CD4-positive, alpha-beta T cell treated with Interleukin-6 at 100 ng/mL for 8 hours (primary cell): ENCODE data around the gene CLEC18A.
"Not testable (repeated sequence)": the region's sequence is repeated elsewhere in the genome, so short reads cannot be mapped to it uniquely, and the experiment has no call there.

Experiments
- DNase-seq: peaks from one replicate; pipeline ENCODE4 v3.0.0-alpha.2; 2020; ENCODE audit warnings: mixed read lengths, low spot score

CLEC18A gene

DNA sequence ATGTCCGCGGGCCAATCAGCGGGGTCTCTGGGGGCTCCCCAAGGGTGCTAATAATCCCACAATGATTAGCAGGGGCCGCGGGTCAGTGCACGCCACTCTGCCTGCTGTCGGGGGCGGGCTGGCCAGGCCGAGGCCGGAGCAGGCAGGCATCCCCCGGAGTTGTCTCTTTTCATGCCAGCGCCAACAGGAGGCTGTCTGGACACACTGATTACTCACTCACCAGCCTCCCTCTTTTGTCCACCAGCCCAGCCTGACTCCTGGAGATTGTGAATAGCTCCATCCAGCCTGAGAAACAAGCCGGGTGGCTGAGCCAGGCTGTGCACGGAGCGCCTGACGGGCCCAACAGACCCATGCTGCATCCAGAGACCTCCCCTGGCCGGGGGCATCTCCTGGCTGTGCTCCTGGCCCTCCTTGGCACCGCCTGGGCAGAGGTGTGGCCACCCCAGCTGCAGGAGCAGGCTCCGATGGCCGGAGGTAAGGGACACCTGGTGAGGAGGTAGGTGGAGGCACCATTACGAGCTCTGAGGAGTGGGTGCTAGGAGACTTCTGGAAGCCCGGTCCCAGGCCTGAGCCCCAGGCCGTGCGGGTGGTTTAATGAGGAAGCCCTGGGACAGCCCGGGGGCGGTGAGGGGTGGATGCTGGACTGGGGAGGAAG is at the start of gene CLEC18A:
Gene CLEC18A (plus strand): TSS at position 318 of the 655 bp plus-strand sequence. CDS start 33 bp downstream, at position 351.
- not testable (repeated sequence) for DNase-seq

DNA sequence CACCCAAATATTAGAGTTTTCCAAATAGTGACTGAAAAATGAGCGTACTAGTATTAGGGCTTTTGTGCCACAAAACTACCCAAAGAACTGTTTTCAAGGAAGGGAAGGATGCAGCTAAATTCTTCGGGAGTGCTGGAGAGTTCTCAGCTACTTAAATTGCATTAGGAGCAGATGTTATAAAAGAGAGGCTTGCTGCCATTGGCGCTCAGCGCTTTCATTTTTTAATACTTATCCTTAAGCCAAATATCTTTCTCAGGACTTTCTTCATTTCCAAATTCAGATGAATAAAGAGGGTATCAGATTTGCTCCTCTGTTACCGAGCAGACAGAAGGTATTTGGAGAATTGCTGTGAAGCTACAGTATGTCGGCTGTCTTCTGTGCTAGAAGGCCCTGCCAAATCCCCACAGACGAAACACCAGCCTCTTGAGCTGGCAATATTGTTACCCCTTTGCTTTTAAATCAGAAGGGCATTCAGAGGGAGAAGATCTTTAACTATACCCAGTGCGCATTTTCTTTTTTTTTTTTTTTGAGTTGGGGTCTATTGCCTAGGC is 47.2 kb upstream of the CLEC18A start:
- no peak for DNase-seq

DNA sequence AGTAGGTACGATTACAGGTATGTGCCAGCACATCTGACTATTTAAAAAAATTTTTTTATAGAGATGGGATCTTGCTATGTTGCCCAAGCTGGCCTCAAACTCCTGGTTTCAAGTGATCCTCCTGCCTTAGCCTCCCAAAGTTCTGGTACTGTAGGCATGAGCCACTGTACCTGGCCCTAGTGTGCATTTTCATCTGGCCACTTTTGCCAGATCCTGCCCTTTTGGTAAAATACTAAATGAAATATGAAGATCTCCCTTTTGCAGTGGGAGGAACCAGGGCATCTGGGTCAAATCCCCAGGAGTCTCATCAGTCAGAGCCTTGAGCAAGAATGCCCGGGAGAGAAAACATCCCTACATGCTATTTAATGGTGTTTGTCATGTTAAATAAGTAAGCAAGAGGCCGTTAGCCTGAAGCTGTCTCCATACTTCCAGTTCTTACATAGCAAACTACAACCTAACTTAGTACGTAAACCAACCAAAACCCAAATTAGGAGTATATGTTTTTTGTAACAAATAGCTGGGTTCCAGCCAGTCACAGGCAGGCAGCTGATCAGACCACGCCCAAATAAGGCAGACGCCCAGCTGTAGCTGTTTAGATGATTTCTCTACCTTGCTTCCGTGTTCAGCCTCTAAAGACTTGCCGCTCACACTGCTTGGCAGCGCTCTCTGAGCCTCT is 46.5 kb upstream of the CLEC18A start:
- DNase-seq: no peak

DNA sequence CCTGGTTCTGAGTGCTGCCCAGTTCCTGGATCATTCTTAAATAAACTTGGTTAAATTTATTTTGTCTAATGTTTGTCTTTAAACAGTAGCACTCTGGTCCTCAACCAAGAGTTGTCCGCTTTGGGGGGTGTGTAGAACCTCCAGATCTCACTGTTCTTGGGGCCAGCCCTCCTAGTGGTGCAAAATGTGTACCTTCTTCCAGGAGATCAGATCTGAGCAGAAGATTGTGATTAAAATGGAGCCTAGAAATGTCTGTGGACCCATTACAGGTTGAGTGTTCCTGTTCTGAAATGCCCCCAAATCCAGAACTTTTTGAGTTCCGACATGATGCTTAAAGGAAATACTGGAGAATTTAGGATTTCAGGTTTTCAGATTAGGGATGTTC is 46.0 kb upstream of the CLEC18A start:
- no peak for DNase-seq

DNA sequence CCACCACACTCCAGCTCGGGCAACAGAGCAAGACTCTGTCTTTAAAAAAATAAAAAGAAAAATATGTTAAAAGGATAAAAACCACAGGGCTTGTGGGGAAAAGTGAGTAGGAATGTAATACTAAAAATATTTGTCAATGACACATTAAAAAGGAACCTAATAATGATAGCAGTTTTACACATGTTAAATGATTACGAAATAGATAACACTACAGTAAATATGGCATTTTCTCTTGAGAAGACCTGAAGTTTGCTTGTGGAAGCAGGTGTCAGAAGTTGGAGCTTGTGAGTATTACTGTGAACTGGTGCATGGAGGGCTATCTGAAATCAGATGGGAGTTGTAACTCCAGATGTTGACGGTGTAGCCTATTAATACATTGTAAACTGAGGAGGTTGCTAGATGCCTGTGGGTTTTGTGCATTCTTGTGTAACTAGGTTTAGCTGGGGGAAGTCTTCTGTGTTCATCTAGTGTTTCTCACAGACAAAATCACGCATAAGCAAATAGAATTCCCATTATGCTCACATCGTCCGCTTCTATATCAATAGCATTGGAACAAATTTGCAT is 44.2 kb upstream of the CLEC18A start:
- DNase-seq: no peak

DNA sequence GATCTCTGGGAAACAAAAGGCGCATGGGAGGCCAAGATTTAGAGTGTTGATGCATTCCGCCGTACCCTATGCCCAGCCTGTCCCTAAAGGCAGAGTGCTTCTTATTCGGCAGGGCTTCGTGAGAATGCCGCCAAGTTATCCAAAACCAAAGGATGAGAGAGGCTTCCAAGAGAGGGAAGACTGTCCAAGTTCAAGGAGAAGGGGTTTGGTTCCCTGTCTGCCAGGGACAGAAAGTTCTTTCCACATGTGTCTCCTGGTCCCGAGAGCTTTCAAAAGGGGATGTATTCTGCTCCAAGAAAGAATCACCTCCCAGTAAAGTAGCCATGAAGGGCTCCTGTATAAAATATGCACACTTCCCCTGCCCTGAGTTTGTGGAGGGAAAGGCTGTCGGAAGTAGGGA is 42.1 kb upstream of the CLEC18A start:
- no peak for DNase-seq

DNA sequence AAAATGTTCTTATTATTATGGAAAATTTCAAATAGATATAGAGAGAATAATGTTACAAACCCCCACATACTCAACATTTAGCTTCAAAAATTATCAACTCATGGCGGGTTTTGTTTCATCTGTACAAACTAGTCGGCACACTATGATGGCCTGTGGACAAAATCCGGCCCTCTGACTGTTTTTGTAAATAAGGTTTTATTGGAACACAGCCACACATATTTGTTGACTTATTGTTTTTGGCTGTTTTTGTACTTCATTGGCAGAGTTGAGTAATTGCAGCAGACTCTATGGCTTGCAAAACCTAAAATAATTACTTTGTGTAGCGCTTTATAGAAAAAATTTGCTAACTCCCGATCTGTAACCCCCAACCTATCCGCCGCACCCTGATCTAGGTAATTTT is 41.4 kb upstream of the CLEC18A start:
- DNase-seq: no peak

DNA sequence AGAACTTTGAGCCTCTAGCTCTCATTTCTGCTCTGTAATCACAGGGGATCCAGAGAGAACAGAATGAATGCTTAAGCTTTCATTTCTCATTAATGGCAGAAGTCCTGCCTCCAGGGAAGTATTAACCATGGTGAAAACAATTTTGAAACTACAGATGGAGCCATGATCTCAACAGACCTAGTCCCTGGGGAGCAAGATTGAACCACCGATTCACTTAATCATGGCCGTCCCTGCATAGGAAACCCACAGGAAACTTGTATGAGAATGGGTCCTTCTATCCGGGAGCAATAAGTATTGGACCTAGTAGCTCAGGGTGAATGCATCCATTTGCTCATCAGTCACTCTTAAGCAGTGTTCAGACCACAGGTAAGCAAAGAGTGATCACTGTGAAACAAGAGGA is 40.2 kb upstream of the CLEC18A start:
- no peak for DNase-seq

DNA sequence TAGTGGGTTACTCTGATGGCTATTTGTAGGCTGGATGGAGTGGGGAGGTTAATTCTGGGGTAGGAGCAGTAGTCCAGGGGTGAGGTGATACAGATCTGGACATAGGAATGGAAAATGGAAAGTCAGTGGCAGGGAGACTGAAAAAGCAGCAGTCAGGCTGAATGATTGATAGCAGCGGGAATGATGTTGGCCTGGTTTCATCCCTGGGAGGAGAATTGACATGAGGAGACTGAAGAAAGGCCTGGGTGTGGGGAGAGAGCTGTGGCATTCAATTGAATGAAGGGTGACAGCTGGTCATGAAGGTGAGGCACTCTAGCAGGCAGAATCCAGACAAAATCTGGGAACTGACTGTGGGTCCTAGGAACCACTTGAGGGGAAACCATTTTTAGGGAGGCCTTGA is 34.7 kb upstream of the CLEC18A start:
- no peak for DNase-seq

DNA sequence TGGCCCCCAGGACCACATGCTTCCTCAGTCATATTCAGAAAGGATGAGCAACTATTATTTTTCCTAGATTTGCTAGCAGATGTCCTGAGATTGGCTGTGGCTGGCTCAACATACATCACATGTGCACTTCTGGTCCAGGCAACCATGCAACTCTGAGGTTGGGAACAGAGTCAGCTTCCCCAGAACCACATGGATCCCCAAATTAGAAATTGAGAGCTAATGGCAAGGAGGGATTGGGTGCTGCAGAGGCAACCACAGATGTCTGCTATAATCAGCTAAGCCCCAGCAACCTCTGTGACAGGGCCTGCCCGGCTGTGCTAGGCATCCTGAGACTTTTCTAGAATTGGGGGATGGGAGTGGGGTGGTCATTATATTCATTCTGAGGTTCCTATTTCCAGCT is 33.8 kb upstream of the CLEC18A start:
- DNase-seq: no peak

DNA sequence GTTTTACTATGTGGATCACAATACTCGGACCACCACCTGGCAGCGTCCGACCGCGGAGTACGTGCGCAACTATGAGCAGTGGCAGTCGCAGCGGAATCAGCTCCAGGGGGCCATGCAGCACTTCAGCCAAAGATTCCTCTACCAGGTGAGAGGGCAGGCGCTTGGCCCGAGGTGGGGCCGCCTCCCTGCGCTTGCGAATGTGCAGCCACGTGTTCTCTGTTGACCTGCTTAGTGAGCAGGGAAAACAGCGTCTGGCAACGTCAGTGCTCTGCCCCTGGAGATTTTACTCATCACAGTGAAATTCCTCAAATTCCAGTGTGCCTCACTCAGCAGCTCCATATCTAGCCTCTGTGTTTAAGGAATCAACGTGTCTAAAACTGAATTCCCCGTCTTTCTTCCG is 33.4 kb upstream of the CLEC18A start:
- no peak for DNase-seq

DNA sequence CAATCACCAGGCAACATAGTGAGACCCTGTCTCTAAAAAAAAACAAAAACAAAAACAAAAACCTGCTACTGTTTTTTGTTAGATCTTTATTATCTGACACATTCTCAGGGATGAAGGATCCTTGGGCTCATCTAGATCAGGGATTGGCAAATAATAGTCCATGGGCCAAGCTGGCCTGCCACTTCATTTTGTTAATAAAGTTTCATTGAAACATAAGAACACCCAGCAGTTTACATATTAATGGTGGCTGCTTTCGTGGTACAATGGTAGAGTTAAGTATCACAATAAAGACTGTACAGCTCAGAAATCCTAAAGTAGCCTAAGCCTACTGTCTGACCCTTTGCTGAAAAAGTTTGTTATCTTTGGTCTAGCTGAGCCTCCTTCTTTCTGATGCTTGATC is 32.9 kb upstream of the CLEC18A start:
- no peak for DNase-seq

DNA sequence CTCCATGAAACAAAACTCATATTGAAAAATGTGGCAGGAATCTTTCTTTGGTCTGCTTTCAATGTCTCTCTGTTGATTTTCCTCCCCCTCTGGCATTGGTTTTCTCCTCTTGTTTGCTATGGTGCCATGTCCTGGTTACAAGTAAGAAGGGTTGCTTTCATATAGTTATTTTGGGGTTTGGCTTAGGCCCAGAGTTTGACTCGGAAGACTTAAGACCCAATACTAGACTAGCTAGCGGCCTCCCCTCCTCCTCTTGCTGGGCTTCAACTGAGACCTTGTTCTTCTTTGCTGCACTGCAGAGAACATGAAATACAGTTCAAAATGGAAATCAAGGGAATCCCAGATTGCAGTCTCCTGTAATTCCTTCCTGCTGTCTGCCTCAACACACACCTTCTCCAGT is 30.0 kb upstream of the CLEC18A start:
- no peak for DNase-seq

DNA sequence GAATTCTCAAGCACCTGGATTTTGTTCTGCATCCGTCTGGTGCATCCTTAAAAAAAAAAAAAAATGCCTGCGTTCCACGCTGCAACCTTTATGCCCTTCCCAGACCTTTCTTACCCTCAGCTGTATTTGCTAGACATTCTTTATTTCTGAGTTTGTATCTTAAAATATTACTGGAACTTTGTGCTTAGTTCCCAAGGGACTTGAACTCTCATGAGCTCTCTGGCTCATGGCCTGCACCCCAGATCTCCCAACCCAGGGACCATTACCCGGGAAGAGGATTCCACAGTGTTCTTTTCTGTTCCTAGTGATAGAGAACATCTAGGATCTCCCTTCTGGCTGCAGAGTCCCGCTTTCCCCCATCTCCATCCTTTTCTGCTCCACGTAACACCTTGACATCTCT is 28.9 kb upstream of the CLEC18A start:
- no peak for DNase-seq

DNA sequence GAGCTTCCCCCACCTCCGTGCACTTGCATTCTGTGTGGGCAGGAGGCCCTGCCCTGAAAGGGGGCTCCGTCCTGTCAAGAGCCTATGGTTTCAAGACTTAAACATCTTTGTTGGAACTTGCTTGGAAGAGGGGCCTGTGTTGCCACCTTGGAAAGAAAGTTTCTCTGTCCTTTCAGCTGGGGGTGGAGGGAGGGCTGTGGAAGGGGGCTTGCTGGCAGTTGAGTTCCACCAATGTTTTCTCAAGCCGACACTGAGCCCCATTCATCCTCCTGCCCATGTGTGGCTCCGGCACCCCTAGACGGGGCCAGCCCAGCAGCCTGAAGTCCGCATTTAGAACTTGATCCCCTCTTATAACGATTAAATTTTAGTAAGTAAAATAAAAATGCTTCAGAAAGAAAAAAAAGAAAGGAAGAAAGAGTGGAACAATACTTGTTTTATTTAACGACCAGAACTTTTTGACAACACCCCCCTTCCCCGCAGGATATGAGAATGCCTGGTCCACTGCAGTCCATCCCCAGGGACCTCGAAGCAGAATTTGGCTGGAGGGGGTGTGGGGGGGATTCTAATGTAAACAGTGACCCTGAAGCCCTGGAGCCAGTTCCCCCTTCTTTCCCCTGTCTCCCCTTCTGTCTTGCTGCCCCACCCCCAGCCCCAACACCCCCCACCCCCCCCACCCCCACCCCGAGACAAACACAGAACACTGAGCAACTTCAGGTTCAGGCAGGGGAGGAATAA is 26.9 kb upstream of the CLEC18A start:
- DNase-seq: no peak

DNA sequence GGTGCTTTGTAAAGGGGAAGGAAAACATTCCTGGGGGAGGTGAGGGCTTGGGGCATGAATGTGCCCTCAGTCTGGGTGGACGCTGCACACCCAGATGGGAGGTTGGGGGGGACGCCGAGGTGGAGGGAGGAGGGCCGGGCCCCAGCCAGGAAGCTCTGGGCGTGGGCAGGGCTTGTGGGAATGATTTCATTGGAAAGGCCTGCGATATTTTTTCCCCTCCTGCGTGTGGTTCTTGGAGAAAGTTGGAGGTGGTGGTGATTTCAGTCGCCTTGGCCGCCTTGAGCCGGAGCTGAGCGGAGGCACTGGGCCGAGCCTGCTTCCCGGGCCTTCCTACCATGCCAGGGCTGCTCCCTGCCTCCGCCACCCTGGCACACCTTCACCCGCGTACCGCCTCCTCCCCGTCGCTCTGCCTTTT is 26.4 kb upstream of the CLEC18A start:
- DNase-seq: no peak

DNA sequence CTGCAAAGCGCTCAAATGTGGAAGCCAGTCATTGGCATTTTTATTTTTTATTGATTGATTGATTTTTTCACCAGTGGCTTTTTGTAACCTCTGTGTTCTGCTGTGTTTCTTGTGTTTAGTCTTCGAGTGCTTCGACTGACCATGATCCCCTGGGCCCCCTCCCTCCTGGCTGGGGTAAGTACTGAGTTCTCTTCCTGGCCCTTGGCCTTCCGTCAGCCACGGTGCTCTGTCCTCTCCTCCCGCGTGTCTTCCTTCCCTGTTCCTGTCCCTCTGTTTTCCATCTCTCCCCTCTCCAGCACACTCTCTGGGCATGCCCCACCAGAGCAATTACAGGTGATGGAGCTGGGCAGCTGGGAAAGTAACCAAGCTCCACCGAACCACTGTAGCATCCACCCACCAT is 25.8 kb upstream of the CLEC18A start:
- no peak for DNase-seq

DNA sequence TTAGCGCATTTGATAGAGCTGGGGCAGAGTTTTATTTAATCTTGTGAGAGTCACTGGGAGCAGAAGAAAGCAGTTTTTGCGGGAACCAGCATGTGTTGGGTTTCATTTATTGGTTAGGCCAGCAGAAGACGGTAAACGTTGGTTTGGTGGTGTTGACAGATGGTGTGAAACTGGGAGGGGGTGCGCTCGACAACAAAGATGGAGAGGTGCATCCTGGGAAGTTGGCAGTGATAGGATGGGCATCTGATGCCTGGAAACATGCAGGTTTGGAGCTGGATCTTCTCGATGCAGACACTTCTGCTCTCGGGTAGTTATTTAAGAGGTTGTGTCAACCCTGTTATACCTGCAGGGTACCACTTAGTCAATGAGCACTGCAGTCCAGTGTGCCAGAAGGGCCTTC is 24.9 kb upstream of the CLEC18A start:
- DNase-seq: no peak

DNA sequence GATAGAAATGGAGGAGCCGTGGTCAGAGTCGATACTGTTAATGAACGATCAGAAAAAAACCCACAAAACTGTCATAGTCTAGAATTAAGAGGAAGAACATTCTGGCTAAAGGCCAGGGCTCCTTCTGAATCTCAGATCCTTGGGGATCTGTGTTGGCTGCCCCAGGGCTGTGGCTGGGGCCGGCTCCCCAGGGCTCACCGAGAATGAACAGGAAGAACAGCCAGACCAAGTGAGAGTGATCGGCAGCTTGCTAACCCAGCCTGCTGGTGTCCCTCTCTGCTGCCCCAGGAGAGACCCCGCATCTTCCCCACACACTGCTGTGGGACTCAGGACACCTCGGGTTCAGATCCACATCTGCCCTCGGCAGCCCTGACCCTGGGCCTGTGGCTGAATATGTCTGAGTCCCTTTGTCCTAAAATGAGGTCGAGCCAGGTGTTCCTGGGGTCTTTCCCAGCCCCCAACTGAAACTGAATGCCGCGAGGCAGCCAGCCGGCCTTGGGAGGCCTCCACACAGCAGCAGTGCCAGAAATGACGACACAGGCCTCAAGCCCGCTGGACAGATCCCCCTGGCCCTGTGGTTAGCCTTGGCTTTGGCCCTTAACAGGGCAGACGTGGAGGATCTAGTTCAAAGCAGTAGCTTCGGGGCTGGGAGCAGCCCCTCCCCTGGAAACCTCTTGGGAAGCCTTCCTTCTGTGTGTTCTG is 23.9 kb upstream of the CLEC18A start:
- no peak for DNase-seq

DNA sequence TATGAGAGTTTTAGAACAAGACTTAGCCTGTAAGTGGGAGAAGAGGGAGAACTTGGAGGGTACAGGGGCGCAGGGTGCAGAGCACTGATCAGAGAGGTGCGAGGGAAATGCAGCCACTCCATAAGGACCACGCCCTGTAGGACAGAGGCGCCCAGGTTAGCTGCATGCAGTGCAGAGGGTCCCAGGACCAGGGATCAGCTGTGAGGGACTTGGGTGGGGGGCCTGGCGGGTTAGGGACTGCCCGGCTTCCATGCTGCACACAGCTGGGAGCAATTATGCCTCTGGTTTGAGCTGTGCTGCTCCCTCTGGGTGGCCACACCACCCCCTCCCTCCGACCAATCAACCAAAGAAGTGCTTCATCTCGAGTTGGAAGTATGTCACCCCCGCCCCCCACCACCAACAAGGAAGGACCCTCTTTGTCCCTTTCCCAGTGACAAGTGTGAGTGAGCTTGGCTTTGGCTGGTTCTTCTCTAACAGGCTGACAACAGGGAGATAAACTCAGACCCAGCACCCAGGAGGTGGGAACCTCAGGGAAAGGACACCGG is 22.2 kb upstream of the CLEC18A start:
- no peak for DNase-seq

DNA sequence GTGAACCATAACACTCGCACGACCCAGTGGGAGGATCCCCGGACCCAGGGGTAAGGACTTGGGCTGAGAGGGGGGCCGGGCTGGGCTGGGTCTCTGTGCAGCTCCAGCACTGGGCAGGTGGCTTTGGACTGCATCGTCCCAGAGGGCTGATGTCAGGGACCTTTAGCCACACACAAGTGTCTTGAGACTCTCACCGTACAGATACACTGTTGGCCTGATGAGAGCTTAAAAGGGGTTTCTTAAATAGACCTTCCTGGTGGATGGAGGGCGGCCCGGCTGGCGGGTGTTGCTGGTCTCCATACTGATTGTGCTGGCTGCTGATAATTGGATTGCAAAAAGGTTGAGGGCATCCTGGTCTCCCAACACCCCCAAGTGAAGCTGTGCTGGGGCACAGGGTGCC is 21.7 kb upstream of the CLEC18A start:
- DNase-seq: no peak
